ENCODE measurements around the gene OXGR1.

The OXGR1 gene

GRCh38 chr13:96935901-96936300 lies 58.4 kb downstream of the OXGR1 start:
- ATAC-seq (replicated peaks; ENCODE audit: extremely low read depth, poor library complexity, severe bottlenecking) (no peak), DNase-seq (ENCODE audit: low spot score in 2 of 2) (no peak)
- H3K9me3 Mint-ChIP-seq: no peaks in the 10 kb centered on the region
- H3K4me1 Mint-ChIP-seq: no peaks in the 10 kb centered on the region
- no peak overlapping the region for H3K27ac Mint-ChIP-seq (ENCODE audit: low read depth)
- no peaks in the 10 kb centered on the region for H3K36me3 Mint-ChIP-seq (ENCODE audit: insufficient read depth)
- H3K4me3 Mint-ChIP-seq: no peak overlapping the region
- H3K27me3 Mint-ChIP-seq: no peaks in the 10 kb centered on the region
